GM21367 (cell line): ENCODE results near the gene ZBTB20.
A peak's percentile ranks its signal among the peaks of the same experiment; 100 is the strongest.
"Not testable (repeated sequence)": the region's sequence is repeated elsewhere in the genome, so short reads cannot be mapped to it uniquely, and the experiment has no call there.

Experiments used
- ATAC-seq: cut with Tn5 transposase; IDR thresholded peaks from one replicate; pipeline ENCODE4 v1.9.1; 2021; ENCODE audit not compliant: unreplicated experiment

ZBTB20 gene

GRCh38 chr3:114839476-114839875 is 307.6 kb downstream of the ZBTB20 start:
- ATAC-seq, result no peak

- ATAC-seq, result no peak
These were observed 309.1 kb downstream of the ZBTB20 start for GRCh38 chr3:114838025-114838424.

- no peak for ATAC-seq
These were observed 312.7 kb downstream of the ZBTB20 start for GRCh38 chr3:114834175-114834940.

- no peak for ATAC-seq
These were observed 315.2 kb downstream of the ZBTB20 start for GRCh38 chr3:114831861-114832260.

- ATAC-seq, result no peak
These were observed 316.4 kb downstream of the ZBTB20 start for GRCh38 chr3:114830652-114831051.

- ATAC-seq, result no peak
These were observed 317.3 kb downstream of the ZBTB20 start for GRCh38 chr3:114829783-114830182.

GRCh38 chr3:114827495-114827894 is 319.6 kb downstream of the ZBTB20 start:
- no peak for ATAC-seq

GRCh38 chr3:114824014-114824413 is 323.1 kb downstream of the ZBTB20 start:
- no peak for ATAC-seq

- no peak for ATAC-seq
These were observed 324.0 kb downstream of the ZBTB20 start for GRCh38 chr3:114823061-114823460.

GRCh38 chr3:114816052-114816451 is 331.0 kb downstream of the ZBTB20 start:
- ATAC-seq, result no peak

- ATAC-seq, result not testable (repeated sequence)
These were observed 334.4 kb downstream of the ZBTB20 start for GRCh38 chr3:114812541-114813238.

- ATAC-seq, result peak; percentile 99
These were observed 337.2 kb downstream of the ZBTB20 start for GRCh38 chr3:114809668-114810413.

- no peak for ATAC-seq
These were observed 343.0 kb downstream of the ZBTB20 start for GRCh38 chr3:114804099-114804498.

GRCh38 chr3:114803042-114803695 is 343.9 kb downstream of the ZBTB20 start:
- ATAC-seq, result no peak

- no peak for ATAC-seq
These were observed 346.6 kb downstream of the ZBTB20 start for GRCh38 chr3:114800272-114801031.

GRCh38 chr3:114799816-114800215 is 347.3 kb downstream of the ZBTB20 start:
- no peak for ATAC-seq

- ATAC-seq, result no peak
These were observed 350.3 kb downstream of the ZBTB20 start for GRCh38 chr3:114796796-114797195.

- no peak for ATAC-seq
These were observed 352.0 kb downstream of the ZBTB20 start for GRCh38 chr3:114794894-114795630.

GRCh38 chr3:114792159-114792918 is 354.7 kb downstream of the ZBTB20 start:
- no peak for ATAC-seq
